Endothelial cell (in vitro differentiated cells): ENCODE results near the gene GNAT3. TPM values are rescaled to one million over a fixed set of nuclear protein-coding genes. Genes with fewer than 3 reads are reported as not detected.

Experiments
- DNase-seq: peaks from one replicate; pipeline ENCODE4 v3.0.0; 2021; ENCODE audit warnings: low spot score
- H3K27ac Mint-ChIP-seq: one replicate; pipeline ENCODE4 v1.8.0; 2021; ENCODE audit warnings: mixed read lengths, inconsistent platforms; ENCODE audit not compliant: unreplicated experiment
- H3K27me3 Mint-ChIP-seq: one replicate; pipeline ENCODE4 v1.8.0; 2021; ENCODE audit warnings: mild to moderate bottlenecking, moderate library complexity, mixed read lengths, inconsistent platforms; ENCODE audit not compliant: unreplicated experiment
- H3K36me3 Mint-ChIP-seq: one replicate; pipeline ENCODE4 v1.8.0; 2021; ENCODE audit warnings: mild to moderate bottlenecking, low read depth, mixed read lengths, inconsistent platforms; ENCODE audit not compliant: unreplicated experiment
- H3K4me1 Mint-ChIP-seq: one replicate; pipeline ENCODE4 v1.8.0; 2021; ENCODE audit warnings: mild to moderate bottlenecking, mixed read lengths, inconsistent platforms; ENCODE audit not compliant: unreplicated experiment
- H3K4me3 Mint-ChIP-seq: one replicate; pipeline ENCODE4 v1.8.0; 2021; ENCODE audit warnings: mild to moderate bottlenecking, mixed read lengths, inconsistent platforms; ENCODE audit not compliant: unreplicated experiment
- H3K9me3 Mint-ChIP-seq: one replicate; pipeline ENCODE4 v1.8.0; 2021; ENCODE audit warnings: mixed read lengths, inconsistent platforms; ENCODE audit not compliant: unreplicated experiment
- CTCF ChIP-seq: fragments of 200-600 bp; sonication (generic); IDR thresholded peaks from one replicate; pipeline ENCODE4 v1.5.0; 2021; ENCODE audit warnings: antibody characterized with exemption; ENCODE audit not compliant: unreplicated experiment
- total RNA-seq: library from RNA; stranded (reverse); fragmentation: NEBNext Ultra II Directional; extraction: Animal tissue kit (Norgen Biotek cat#: 25700); gene quantifications from one replicate; pipeline ENCODE4 v1.2.1, GENCODE V29; 2021; ENCODE audit not compliant: unreplicated experiment

The GNAT3 gene
- total RNA-seq, 1 donor from 2014 or later: not detected

GRCh38 chr7:80480566-80480965 is 31.3 kb downstream of the GNAT3 start:
- Mint-ChIP-seq H3K36me3 (no peaks in the 10 kb centered on the region), H3K4me1 (no peaks in the 10 kb centered on the region), H3K27me3 (no peaks in the 10 kb centered on the region), H3K9me3 (no peaks in the 10 kb centered on the region), H3K27ac (no peak overlapping the region), H3K4me3 (no peak overlapping the region)
- TF ChIP-seq CTCF: no peak
- DNase-seq: no peak

GRCh38 chr7:80478683-80479082 is 33.2 kb downstream of the GNAT3 start:
- Mint-ChIP-seq H3K4me3 (no peak overlapping the region), H3K27me3 (no peaks in the 10 kb centered on the region), H3K9me3 (no peaks in the 10 kb centered on the region), H3K36me3 (no peaks in the 10 kb centered on the region), H3K4me1 (no peaks in the 10 kb centered on the region), H3K27ac (no peak overlapping the region)
- no peak for TF ChIP-seq CTCF
- DNase-seq: no peak

DNA sequence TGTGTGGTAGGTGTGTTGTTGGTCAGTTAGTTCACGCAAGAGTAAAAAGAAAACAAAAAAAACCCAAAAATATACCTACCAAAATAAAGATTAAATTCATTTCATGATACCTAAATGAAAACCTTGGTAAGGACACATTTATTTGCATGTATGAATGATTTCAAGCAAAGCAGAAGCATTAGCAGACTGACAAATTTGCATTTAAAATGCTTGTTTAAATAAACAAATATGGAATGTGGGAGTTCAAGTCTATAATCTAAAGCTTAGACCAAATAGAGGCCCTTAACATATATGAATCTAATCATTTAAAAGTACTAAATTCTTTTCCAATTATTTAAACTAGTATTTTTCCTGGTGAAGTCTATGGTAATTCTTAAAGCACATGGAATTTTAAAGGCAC is 35.8 kb downstream of the GNAT3 start:
- Mint-ChIP-seq H3K36me3 (no peaks in the 10 kb centered on the region), H3K9me3 (no peaks in the 10 kb centered on the region), H3K27ac (no peak overlapping the region), H3K27me3 (no peaks in the 10 kb centered on the region), H3K4me1 (no peaks in the 10 kb centered on the region), H3K4me3 (no peak overlapping the region)
- no peak for DNase-seq
- no peak for TF ChIP-seq CTCF

GRCh38 chr7:80475383-80475782 is 36.5 kb downstream of the GNAT3 start:
- H3K9me3 Mint-ChIP-seq: no peaks in the 10 kb centered on the region
- no peak overlapping the region for H3K4me3 Mint-ChIP-seq
- no peak overlapping the region for H3K27ac Mint-ChIP-seq
- no peak for TF ChIP-seq CTCF
- H3K36me3 Mint-ChIP-seq: no peaks in the 10 kb centered on the region
- H3K4me1 Mint-ChIP-seq: no peaks in the 10 kb centered on the region
- no peak for DNase-seq
- no peaks in the 10 kb centered on the region for H3K27me3 Mint-ChIP-seq

DNA sequence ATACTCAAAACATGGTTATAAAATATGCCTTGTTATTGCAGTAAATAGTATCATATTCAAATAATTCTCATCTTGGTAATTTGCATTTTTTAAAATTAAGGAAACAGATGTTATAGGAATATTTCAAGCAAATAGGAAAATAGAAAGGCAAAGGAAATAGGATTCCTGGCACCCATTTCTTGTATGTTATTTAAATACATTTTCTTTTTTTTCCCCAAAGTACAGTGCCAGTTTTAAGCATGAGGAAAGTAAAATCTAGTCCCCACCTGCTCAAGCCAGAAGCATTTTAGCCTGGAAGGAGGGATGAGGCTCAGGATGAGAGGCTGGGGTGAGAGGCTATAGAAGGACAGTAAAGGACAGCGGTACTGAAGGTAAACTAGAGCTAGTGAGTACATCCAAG is 38.1 kb downstream of the GNAT3 start:
- H3K27me3 Mint-ChIP-seq: no peaks in the 10 kb centered on the region
- H3K36me3 Mint-ChIP-seq: no peaks in the 10 kb centered on the region
- H3K9me3 Mint-ChIP-seq: no peaks in the 10 kb centered on the region
- no peaks in the 10 kb centered on the region for H3K4me1 Mint-ChIP-seq
- TF ChIP-seq CTCF: no peak
- DNase-seq: no peak
- no peak overlapping the region for H3K4me3 Mint-ChIP-seq
- no peak overlapping the region for H3K27ac Mint-ChIP-seq
